ENCODE data around the gene NOP14.
"Not testable (repeated sequence)": the region's sequence is repeated elsewhere in the genome, so short reads cannot be mapped to it uniquely, and the experiment has no call there.

Gene NOP14

GRCh38 chr4:2963175-2963965, at the start of gene NOP14, which contains the start of gene GRK4:
Gene NOP14, minus strand, starts transcription at chr4:2963406. Its CDS starts 87 bp downstream, at chr4:2963319.
Gene GRK4, plus strand, starts transcription at chr4:2963571. Its CDS starts 500 bp downstream, at chr4:2964071.
- DNase-seq (ENCODE audit: low read depth) = peak; percentile 98

GRCh38 chr4:3011456-3012220, 48.4 kb upstream of the NOP14 start:
- no peak for DNase-seq (ENCODE audit: low read depth)

DNA sequence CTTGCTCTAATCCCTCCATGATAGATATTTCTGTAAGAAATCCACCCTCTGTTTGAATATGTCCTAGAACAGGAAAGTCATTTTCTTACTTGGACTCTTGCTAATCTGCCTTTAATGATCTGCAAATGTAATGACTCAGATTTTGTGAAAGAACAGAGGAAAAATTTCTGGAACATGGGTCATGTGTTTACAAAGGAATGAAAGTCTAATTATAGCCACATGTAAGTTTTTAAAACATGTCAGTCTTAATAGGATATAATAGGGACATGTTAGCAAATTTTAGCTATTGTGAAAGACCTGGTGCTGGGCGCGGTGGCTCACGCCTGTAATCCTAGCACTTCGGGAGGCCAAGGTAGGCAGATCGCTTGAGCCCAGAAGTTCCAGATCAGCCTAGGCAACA, 47.8 kb upstream of the NOP14 start:
- DNase-seq (ENCODE audit: low read depth) = no peak

GRCh38 chr4:3010577-3010976, 47.4 kb upstream of the NOP14 start:
- DNase-seq (ENCODE audit: low read depth) = no peak

GRCh38 chr4:3009422-3009821, 46.2 kb upstream of the NOP14 start:
- DNase-seq (ENCODE audit: low read depth) = no peak

GRCh38 chr4:3007724-3008123, 44.5 kb upstream of the NOP14 start:
- no peak for DNase-seq (ENCODE audit: low read depth)

- DNase-seq (ENCODE audit: low read depth) = no peak
These were observed 33.2 kb upstream of the NOP14 start for GRCh38 chr4:2996415-2996814.

DNA sequence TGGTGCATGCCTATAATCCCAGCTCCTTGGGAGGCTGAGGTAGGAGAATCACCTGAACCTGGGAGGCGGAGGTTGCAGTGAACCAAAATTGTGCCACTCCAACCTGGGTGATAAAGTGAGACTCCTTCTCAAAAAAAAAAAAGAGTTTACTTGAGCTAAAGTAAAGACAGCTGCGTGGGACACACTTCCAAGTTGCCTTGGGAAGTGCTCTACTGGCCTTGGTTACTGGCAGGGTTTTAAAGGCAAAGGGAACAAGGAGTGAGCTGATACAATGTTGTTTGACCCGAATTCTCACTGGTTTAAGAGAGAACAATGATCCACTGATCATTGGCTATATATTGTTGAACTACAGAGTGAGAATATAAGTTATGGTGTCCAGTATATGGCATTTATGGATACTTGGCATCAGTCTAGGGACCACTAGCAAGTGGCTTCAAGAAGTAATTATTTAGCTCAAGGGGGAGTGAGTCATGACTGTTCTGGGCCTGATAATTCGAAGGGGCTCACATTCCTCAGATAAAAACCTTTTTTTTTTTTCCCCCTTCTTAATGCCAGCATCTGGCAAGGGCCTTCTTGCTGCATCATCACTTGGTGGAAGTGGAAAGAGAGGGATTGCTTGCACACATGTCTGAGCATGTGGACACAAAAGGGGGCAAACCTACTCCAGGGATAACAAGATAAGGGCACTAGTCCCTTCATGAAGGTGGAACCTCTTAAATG, 32.5 kb upstream of the NOP14 start:
- no peak for DNase-seq (ENCODE audit: low read depth)

DNA sequence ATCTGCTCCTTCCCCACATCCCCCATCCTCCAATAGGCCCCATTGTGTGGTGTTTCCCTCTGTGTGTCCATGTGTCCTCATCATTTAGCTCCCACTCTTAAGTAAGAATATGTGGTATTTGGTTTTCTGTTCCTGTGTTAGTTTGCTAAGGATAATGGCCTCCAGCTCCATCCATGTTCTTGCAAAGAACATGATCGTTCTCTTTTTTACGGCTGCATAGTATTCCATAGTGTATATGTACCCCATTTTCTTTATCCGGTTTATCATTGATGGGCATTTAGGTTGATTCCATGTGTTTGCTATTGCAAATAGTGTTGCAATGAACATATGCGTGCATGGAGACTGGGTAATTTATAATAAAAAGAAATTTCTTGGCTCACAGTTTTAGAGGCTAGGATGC, 31.7 kb upstream of the NOP14 start:
- DNase-seq (ENCODE audit: low read depth) = no peak

DNA sequence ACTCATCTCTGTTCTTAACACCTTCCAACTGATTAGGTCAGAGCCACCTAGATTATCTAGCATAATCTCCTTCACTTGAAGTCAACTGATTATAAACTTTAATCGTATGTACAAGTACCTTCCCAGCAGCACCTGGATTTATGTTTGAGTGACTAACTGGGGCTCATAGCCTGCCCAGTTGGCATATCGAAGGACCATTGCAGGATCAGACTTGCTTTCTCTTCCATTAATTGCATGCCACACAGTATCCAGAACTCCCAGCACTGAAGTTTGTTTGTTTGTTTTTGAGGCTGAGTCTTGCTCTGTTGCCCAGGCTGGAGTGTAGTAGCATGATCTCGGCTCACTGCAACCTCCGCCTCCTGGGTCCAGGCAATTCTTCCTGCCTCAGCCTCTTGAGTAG, 28.0 kb upstream of the NOP14 start:
- DNase-seq (ENCODE audit: low read depth) = no peak

GRCh38 chr4:2983715-2984114, 20.5 kb upstream of the NOP14 start:
- DNase-seq (ENCODE audit: low read depth) = not testable (repeated sequence)

GRCh38 chr4:2982012-2982411, 18.8 kb upstream of the NOP14 start:
- no peak for DNase-seq (ENCODE audit: low read depth)

GRCh38 chr4:2981256-2981819, 18.1 kb upstream of the NOP14 start:
- DNase-seq (ENCODE audit: low read depth) = no peak

- no peak for DNase-seq (ENCODE audit: low read depth)
These were observed 14.2 kb upstream of the NOP14 start for GRCh38 chr4:2977211-2978088.

DNA sequence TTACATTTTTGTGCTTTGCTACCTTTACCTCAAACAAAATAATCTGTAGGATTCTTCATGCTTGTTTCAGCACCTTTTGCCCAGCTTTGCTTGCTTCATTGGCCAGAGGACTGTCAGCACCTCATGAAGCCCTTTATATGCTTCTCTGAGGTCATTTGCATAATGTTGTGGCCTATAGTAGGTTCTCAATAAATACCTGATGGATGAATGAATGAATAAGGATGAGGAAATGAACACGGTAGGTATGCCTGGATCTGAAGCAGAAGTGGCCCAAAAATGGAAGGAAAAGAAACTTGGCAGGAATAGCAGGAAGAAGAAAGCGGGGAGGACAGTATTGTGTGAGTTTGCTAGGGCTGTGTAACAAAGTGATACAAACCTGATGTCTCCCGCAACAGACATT, 8.1 kb upstream of the NOP14 start:
- DNase-seq (ENCODE audit: low read depth) = no peak

DNA sequence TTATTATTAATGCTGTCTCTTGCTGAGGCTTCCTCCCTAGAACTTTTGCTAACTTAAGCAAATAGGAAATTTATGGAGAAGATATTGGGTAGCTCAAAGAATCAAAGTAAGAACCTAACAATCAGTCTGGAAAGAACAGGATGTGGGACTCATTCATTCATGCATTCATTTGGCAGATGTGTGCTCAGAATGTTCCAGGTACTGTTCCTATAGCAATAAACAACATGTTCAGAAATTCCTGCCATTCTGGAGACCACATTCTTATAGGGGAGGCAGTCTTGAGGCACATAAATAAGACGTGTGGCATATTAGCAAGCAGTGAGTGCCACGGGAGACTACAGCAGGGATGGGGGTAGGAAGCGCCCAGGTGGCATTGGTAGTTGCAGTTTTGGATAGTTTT, 5.2 kb upstream of the NOP14 start:
- no peak for DNase-seq (ENCODE audit: low read depth)

DNA sequence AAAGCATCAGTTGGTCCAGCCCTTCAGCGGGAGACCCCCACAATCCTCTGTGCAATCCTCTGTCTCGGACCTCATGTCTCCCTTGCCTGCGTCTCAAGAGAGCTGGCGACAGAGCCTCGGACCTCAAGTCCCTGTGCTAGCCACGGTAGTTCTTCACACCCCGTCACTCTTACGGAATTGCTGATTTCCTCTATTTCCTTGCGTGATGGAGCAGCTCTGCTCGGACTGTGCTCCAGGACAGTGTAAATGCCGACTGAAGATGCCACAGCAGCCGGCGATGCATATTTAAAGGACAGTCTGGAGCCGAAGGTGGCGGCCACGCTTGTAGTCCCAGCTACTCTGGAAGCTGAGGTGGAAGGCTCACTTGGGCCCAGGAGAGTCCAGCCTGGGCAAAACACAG, 2.1 kb upstream of the NOP14 start:
- DNase-seq (ENCODE audit: low read depth) = no peak

DNA sequence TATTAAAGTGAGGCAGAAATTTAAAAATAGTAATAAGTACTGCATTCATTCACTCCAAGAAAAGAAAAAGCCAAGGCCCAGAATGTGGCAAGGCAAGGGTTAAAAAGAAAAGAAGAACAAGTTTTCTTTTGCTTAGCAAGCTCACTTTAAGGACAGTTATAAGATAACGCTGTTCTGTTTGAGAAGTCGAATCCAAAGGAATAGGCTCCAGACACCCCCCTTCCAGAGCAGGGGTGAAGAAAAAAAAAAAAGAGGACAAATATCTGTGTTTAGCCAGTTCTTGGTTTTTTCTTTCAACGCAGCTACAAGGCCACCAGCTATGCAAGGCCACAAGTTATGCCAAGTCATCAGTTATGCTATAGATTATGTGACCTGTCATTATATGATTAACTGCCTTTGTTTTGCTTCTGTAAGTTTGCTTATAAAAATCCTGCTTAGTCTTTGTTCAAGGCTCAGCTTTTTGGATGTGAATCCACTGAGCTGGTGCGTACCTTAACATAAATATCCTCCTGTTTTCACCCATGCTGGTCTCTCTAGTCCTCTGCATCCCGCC, 1.6 kb upstream of the NOP14 start:
- no peak for DNase-seq (ENCODE audit: low read depth)

DNA sequence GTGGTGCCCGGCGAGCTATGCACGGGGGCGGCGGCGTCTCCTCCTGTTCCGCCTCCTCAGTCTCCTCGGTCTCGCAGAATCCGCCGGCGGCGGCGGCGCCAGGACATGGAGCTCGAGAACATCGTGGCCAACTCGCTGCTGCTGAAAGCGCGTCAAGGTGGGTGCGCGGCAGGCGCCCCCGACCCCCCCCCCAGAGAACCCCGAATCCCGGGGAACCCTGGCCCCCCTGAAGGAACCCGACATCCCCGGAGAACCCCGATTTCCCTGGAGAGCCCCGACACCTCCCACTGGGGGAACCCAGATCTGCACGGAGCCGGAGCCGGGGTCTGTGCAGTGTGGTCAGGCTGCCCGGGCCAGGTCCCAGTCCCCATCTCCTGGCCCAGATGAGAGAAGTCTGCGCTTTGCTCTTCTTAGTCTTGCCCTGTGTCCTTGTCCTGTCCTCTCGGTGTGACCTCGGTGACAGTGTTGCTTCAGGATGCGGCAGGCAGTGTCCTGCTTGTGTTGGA, 813 bp upstream of the NOP14 start:
- no peak for DNase-seq (ENCODE audit: low read depth)

GRCh38 chr4:2962614-2963174, 512 bp downstream of the NOP14 start:
- no peak for DNase-seq (ENCODE audit: low read depth)
